Effector memory CD4-positive, alpha-beta T cell (primary cell): Measurements from ENCODE around the gene NUDT14.

ENCODE experiments used
- DNase-seq, 3 donors: peaks; one replicate each; pipeline ENCODE4 v3.0.0-alpha.2; 2020
- H3K27ac ChIP-seq: 2 replicates; pipeline ENCODE4 v1.7.0; 2013; ENCODE audit warnings: mild to moderate bottlenecking, low read length, moderate library complexity; ENCODE audit not compliant: insufficient read depth, poor library complexity, severe bottlenecking
- H3K27me3 ChIP-seq: replicated peaks from 2 replicates; pipeline ENCODE4 v1.7.0; 2013; ENCODE audit warnings: mild to moderate bottlenecking, low read length; ENCODE audit not compliant: insufficient read depth, control insufficient read depth, poor library complexity, severe bottlenecking
- H3K36me3 ChIP-seq: 2 replicates; pipeline ENCODE4 v1.7.0; 2013; ENCODE audit warnings: mild to moderate bottlenecking, low read length, moderate library complexity; ENCODE audit not compliant: control insufficient read depth, insufficient read depth
- H3K4me1 ChIP-seq: 2 replicates; pipeline ENCODE4 v1.7.0; 2013; ENCODE audit warnings: low read length, mild to moderate bottlenecking; ENCODE audit not compliant: control insufficient read depth, insufficient read depth, poor library complexity, severe bottlenecking
- H3K4me3 ChIP-seq: 2 replicates; pipeline ENCODE4 v1.7.0; 2013; ENCODE audit warnings: low read length, low read depth, mild to moderate bottlenecking; ENCODE audit not compliant: insufficient read depth, poor library complexity, severe bottlenecking
- H3K9me3 ChIP-seq: 2 replicates; pipeline ENCODE4 v1.7.0; 2013; ENCODE audit warnings: mild to moderate bottlenecking, low read length, moderate library complexity; ENCODE audit not compliant: control insufficient read depth

Gene NUDT14

DNA sequence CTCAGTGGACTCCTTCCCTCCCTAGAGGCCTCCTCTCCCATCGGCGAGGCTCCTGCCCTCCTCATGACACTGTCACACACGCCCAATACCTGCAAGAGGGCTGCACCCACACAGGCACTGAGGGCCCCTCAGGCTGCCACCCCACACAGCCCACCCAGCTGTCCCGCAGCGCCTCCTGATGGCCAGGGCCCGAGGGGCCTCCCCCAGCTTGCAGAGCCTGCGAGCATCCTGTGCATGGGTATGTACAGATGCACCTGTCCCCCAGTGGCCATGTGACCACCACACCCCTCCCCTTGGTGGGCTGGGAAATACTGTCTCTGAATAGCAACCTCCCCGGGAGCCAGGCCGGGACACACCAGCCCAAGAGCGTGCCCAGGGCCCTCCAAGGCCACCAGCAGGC is 19.0 kb upstream of the NUDT14 start:
- Histone ChIP-seq H3K27me3 (peaks cover 21% of the 10 kb centered on the region), H3K4me1 (peaks cover 40% of the 10 kb centered on the region), H3K9me3 (no peaks in the 10 kb centered on the region), H3K36me3 (no peaks in the 10 kb centered on the region), H3K4me3 (no peak overlapping the region), H3K27ac (no peak overlapping the region)
- no peak for DNase-seq

- peaks cover 47% of the 10 kb centered on the region for H3K4me1 ChIP-seq
- H3K27ac ChIP-seq = no peak overlapping the region
- H3K4me3 ChIP-seq = no peak overlapping the region
- H3K9me3 ChIP-seq = no peaks in the 10 kb centered on the region
- H3K36me3 ChIP-seq = no peaks in the 10 kb centered on the region
- peaks cover 21% of the 10 kb centered on the region for H3K27me3 ChIP-seq
- DNase-seq = no peak
These were observed 18.0 kb upstream of the NUDT14 start for GRCh38 chr14:105199093-105199492.

DNA sequence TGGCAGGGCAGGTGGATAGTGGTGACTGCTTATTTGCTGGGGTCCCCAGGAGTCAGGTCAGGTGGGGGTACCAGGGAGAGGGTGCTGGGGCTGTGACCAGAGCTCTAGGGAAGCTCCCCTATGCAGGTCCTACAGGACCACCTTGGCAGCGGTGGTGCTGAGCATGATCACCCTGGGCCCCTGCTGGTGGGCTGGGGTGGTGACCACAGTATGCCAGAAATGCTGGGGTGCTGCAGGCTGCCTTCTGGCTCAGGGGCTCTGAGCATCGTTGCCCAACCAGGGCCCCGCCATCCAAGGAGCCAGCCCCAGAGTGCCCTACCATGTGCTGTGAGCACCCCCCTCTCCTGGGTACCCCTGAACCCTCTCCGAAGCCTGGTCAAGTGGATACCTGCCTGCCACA is 17.5 kb upstream of the NUDT14 start:
- Histone ChIP-seq H3K9me3 (no peaks in the 10 kb centered on the region), H3K4me3 (no peak overlapping the region), H3K36me3 (no peaks in the 10 kb centered on the region), H3K27me3 (peaks cover 21% of the 10 kb centered on the region), H3K4me1 (peaks cover 52% of the 10 kb centered on the region), H3K27ac (no peak overlapping the region)
- no peak for DNase-seq

- Histone ChIP-seq H3K4me3 (no peak overlapping the region), H3K27ac (no peak overlapping the region), H3K9me3 (no peaks in the 10 kb centered on the region), H3K27me3 (peaks cover 21% of the 10 kb centered on the region), H3K36me3 (no peaks in the 10 kb centered on the region), H3K4me1 (peaks cover 56% of the 10 kb centered on the region)
- DNase-seq = no peak
These were observed 16.1 kb upstream of the NUDT14 start for GRCh38 chr14:105197211-105197641.

GRCh38 chr14:105196265-105196960 is 15.3 kb upstream of the NUDT14 start:
- peaks cover 21% of the 10 kb centered on the region for H3K27me3 ChIP-seq
- no peak overlapping the region for H3K27ac ChIP-seq
- H3K9me3 ChIP-seq = no peaks in the 10 kb centered on the region
- no peaks in the 10 kb centered on the region for H3K36me3 ChIP-seq
- H3K4me3 ChIP-seq = no peak overlapping the region
- H3K4me1 ChIP-seq = peaks cover 48% of the 10 kb centered on the region
- DNase-seq = no peak

GRCh38 chr14:105195522-105196264 is 14.6 kb upstream of the NUDT14 start:
- no peak overlapping the region for H3K4me3 ChIP-seq
- no peak for DNase-seq

DNA sequence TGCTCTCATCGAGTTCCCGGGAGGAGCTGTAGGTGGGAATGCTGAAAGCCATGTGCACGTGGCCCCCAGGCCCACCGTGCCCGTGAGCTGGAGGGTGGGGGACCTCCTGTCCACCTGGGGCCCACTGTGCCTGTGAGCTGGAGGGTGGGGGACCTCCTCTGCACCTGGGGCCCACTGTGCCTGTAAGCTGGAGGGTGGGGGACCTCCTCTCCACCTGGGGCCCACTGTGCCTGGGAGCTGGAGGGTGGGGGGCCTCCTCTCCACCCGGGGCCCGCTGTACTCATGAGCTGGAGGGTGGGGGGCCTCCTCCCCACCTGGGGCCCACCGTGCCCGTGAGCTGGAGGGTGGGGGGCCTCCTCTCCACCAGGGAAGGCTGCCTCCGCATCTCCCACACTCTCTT is 13.9 kb upstream of the NUDT14 start:
- DNase-seq = no peak
- H3K9me3 ChIP-seq = no peaks in the 10 kb centered on the region
- no peaks in the 10 kb centered on the region for H3K36me3 ChIP-seq
- H3K4me3 ChIP-seq = no peak overlapping the region
- H3K27me3 ChIP-seq = peaks cover 21% of the 10 kb centered on the region
- no peak overlapping the region for H3K27ac ChIP-seq
- peaks cover 45% of the 10 kb centered on the region for H3K4me1 ChIP-seq

More at GRCh38 chr14:105195522-105196264, 14.6 kb upstream of the NUDT14 start:
- peaks cover 45% of the 10 kb centered on the region for H3K4me1 ChIP-seq
- no peaks in the 10 kb centered on the region for H3K9me3 ChIP-seq
- peaks cover 21% of the 10 kb centered on the region for H3K27me3 ChIP-seq
- no peak overlapping the region for H3K27ac ChIP-seq
- H3K36me3 ChIP-seq = no peaks in the 10 kb centered on the region

DNA sequence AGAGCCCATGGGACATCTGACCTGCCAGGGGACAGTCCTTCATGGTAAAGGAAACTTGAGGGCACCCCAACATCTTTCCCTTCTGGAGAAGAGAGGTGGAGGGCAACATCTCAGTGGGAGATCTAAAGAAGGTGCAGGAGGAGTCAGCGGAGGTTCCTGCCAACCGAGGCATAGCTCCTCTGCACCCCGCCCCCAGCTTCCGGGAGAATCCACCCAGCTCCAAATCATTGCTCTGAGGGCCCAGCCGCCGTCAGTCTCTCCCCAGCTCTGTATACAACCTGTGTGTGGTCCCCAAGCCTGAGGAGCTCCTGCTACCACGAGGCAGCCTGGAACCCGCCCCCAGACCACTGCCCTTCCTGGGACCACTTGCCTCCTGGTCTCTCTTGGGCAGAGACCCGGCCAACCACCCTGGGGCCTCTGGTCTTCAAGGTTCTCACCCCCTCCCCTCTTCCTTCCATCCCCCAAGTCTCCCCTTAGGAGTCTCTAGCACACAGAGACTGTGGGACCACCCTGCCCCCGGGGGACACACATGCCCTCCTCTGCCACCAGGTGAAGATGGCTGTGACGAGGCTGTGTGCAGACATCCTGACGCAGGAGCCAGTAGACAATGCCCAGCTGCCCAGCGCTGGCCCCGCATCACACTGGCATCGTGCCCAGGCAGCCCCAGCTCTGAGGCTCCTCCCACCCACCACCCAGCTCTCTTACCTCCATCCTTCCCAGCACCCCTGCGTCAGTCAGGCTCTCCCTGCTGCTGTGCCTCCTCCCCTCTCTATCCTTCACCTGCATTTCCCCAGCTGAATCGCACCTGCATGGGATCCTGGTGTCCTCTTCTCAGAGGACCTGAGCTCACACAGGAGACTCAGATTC is 13.0 kb upstream of the NUDT14 start:
- H3K4me1 ChIP-seq = peaks cover 45% of the 10 kb centered on the region
- H3K36me3 ChIP-seq = no peaks in the 10 kb centered on the region
- DNase-seq = peak in 1 of 3 donors; percentile 22
- no peaks in the 10 kb centered on the region for H3K9me3 ChIP-seq
- peaks cover 21% of the 10 kb centered on the region for H3K27me3 ChIP-seq
- no peak overlapping the region for H3K27ac ChIP-seq
- no peak overlapping the region for H3K4me3 ChIP-seq

GRCh38 chr14:105192866-105193731 is 12.0 kb upstream of the NUDT14 start:
- DNase-seq = no peak
- Histone ChIP-seq H3K4me3 (no peak overlapping the region), H3K27ac (no peak overlapping the region)

More at GRCh38 chr14:105192866-105193731, 12.0 kb upstream of the NUDT14 start:
- Histone ChIP-seq H3K4me1 (peaks cover 45% of the 10 kb centered on the region), H3K27me3 (peaks cover 19% of the 10 kb centered on the region), H3K9me3 (no peaks in the 10 kb centered on the region), H3K36me3 (no peaks in the 10 kb centered on the region)
